Activated gamma-delta T cell treated with anti-CD3 and anti-CD28 coated beads, Interleukin-2, amount 50 U/mL, for 16 hours (primary cell): ENCODE data around the gene ZFPL1.
"Not testable (repeated sequence)": the region's sequence is repeated elsewhere in the genome, so short reads cannot be mapped to it uniquely, and the experiment has no call there.

Source experiments
- DNase-seq: peaks from one replicate; pipeline ENCODE4 v3.0.0-alpha.2; 2020; ENCODE audit warnings: low read depth

Gene ZFPL1

GRCh38 chr11:65115361-65116082 lies 31.5 kb downstream of the ZFPL1 start:
- DNase-seq = no peak

GRCh38 chr11:65116370-65117205 lies 32.6 kb downstream of the ZFPL1 start:
- DNase-seq = no peak

- DNase-seq = peak; percentile 100
Observed at GRCh38 chr11:65117206-65118096, 33.4 kb downstream of the ZFPL1 start, which contains the start of gene ZNHIT2. TSS of gene ZNHIT2 (minus strand) at chr11:65117701. CDS start at chr11:65117653, 48 bp downstream.

- DNase-seq = no peak
Observed at GRCh38 chr11:65118097-65118837, 34.2 kb downstream of the ZFPL1 start.

DNA sequence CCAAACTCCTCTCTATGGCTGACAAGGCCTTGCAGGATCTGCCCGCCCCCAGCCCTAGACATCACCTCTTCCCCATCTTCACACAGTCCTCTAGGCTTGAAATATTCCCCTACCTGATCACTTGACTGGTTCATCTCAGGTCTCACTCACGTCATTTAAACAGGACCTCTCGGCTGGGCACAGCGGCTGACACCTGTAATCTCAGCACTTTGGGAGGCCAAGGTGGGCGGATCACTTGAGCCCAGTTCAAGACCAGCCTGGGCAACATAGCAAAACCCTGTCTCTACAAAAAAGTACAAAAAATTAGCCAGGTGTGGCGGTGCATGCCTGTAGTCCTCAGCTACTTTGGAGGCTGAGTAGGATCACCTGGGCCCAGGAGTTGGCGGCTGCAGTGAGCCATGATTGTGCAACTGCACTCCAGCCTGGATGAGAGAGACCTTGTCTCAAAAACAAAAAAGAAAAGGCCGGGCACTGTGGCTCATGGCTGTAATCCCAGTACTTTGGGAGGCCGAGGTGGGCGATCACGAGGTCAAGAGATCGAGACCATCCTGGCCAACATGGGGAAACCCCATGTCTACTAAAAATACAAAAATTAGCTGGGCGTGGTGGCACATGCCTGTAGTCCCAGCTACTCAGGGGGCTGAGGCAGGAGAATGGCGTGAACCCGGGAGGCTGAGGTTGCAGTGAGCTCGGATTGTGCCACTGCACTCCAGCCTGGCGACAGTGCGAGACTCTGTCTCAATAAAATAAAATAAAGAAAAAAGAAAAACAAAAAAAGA lies 35.1 kb downstream of the ZFPL1 start:
- not testable (repeated sequence) for DNase-seq

- no peak for DNase-seq
Observed at GRCh38 chr11:65119670-65119995, 35.6 kb downstream of the ZFPL1 start.

DNA sequence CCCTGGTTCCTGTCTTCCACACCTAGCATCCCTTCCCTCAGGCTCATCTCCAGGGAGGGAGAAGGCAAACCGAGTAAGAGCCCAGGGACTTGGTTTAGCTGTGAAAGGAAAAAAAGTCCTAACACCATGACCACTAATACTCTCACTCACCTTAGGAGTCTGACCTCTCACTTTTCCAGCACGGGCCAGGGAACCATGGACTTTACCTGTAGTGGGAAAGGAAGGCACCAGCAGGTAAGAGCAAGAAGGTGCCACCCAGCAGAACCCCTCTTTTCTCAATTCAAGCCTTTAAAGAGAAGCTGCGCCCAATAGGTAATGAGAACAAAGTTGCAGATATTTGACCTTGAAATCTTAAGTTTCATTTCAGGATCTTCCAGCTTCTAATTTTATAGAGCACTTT lies 36.8 kb downstream of the ZFPL1 start:
- no peak for DNase-seq

DNA sequence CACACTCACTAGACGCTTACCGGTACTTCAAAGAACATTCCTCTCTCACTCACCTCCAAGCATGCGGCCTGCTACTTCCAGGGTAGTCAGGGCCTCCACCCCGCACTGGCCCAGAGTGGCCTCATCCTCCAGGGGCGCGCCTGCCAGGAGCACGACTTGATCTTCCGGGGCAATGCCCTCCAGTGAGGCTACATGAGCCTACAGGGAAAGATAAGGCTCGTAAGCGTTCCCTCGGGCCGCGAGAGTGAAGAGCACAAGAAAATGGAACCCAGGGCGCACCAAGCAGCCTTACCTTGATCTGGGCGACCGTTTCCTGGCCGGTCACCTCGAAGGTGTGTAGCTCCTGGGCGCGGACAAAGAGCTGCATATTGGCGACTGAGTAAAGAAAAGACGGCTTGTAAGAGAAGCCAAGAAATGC lies 37.4 kb downstream of the ZFPL1 start:
- DNase-seq = no peak

DNA sequence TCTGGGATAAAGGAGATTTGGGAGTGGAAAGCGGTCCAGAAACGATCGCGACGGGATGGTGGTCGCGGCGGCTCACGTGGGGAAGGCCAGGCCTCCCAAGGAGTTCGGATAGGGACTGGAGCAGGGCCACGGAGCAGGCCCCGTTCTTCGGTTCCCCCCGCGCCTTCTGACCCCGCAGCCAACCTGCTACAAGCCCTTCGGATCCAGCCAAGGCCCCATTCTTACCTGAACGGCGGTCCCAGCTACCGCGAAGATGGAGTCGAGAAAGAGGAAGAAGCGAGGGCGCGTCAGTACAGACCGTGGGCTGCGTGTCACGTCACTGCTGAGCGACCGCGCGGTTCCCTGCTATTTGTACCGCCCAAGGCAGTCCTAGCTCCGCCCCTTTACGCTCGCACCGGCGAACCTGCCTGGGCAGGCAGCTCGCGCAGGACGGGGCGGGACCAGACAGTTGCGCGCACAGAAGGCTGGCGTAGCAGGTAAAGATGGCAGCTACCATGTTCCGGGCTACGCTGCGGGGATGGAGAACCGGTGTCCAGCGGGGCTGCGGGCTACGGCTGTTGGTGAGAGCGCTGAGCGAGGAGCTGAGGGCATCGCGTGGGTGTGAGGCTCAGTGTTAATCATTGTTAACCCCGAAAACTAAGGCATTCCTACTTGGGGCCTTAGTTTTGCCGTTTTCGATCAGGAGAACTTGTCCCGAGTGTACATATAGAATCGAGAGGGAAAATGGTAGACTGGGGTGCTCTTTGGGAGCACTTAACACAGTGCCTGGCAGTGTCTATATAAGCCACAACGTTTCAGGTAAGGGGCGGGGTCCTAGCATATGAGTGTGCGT lies 38.1 kb downstream of the ZFPL1 start, which contains the start of the genes FAU and MRPL49:
TSS of gene FAU (minus strand) at position 270 of the 832 bp plus-strand sequence. CDS start 321 bp downstream, outside the sequence.
TSS of gene MRPL49 (plus strand) at position 457 of the 832 bp plus-strand sequence. CDS start at position 483, 26 bp downstream.
- DNase-seq = peak; percentile 97

- DNase-seq = no peak
Observed at GRCh38 chr11:65124480-65125196, 40.6 kb downstream of the ZFPL1 start.

DNA sequence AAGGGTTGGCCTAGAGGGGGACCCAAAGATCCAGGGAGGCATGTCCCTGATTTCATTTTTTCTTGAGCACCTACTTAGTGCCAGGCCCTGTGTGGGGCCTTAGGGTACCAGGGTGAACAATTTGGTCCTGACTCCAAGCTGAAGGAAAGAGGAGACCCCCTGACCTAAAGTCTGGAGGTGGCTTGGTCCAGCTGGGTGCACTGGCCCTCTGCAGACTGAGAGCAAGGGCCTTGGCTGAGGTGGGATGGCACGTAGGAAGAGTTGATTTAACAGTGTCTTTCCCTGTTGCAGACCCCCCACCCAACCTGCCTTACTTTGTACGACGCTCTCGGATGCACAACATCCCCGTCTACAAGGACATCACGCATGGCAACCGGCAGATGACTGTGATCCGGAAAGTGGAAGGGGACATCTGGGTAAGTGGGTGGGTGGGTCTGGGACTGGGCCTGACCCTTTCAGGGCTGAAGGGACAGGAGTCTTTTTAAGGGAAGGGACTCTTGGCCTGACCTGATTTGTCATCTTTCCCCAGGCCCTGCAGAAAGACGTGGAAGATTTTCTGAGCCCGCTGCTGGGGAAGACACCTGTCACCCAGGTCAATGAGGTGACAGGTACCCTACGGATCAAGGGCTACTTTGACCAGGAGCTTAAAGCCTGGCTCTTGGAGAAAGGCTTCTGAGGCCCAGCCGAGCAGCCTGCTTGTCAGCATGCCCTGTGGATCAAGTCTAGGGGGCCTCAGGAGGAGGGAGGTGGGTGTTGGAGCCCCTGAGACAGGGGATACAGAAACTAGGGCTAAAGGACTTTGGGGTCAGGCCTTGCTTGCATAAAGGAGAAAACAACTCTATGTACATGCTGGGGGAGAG lies 41.4 kb downstream of the ZFPL1 start:
- no peak for DNase-seq

DNA sequence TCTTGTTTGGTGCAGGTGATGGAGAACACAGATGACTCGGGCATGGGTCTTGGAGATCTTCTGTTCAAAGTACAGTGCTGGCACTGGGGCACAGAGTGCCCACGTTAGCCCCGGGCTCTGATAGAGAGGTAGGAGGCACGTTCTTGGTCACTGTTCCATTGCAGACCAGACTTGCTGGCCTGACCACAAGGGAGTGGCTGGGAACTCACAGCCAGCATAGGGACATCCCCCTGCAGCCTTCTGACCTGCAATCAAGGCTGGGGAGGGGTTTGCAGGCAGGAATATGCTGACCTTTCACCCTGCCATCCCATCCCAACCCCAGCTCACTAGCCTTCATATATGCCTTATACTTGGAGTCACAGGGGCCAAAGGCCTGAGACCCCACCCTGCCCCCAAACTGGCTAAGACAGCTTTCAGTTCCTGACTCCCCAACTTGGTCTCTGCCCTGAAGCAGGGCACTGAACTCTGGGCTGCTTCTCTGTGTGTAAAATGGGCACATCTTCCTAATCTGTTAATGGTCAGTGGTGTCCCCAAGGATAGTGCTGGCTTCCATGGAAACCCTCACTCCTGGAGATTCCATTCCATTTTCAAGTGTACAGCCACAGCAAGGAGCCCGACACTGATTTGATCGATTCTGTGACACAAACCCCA lies 42.7 kb downstream of the ZFPL1 start:
- no peak for DNase-seq

DNA sequence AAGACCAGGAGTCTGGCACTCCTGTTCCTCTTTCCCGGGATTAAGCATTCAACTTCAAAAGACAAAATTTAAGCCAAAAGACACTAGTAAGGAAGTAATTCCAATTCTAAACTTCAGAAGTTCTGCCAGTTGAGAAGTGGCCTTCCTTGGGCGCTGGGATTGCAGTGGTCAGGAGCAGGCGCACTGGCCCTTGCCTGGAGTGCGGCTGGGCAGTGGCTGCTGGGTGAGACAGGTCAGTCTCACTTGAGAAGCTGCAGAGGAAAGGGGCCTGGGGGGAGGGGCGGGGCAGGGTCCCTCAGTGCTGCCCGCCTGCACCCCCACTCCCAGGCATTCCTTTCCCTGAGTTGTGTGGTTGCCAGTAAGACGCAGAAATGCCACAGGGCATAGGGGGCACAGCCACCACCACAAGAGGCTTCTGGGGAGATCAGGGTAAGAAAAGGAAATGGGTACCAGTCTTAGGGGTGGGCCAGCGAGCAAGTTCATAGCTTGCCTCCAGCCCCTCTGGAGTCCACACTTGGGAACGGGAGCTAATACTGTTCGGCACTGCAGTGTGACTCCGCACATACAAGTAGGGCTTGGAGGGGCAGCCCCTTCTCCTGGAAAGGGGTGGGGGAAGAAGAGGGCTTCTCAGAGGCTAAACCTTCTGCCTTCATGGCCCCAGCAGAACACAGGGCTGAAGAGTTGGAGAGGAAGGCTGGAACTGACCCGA lies 43.6 kb downstream of the ZFPL1 start:
- no peak for DNase-seq

DNA sequence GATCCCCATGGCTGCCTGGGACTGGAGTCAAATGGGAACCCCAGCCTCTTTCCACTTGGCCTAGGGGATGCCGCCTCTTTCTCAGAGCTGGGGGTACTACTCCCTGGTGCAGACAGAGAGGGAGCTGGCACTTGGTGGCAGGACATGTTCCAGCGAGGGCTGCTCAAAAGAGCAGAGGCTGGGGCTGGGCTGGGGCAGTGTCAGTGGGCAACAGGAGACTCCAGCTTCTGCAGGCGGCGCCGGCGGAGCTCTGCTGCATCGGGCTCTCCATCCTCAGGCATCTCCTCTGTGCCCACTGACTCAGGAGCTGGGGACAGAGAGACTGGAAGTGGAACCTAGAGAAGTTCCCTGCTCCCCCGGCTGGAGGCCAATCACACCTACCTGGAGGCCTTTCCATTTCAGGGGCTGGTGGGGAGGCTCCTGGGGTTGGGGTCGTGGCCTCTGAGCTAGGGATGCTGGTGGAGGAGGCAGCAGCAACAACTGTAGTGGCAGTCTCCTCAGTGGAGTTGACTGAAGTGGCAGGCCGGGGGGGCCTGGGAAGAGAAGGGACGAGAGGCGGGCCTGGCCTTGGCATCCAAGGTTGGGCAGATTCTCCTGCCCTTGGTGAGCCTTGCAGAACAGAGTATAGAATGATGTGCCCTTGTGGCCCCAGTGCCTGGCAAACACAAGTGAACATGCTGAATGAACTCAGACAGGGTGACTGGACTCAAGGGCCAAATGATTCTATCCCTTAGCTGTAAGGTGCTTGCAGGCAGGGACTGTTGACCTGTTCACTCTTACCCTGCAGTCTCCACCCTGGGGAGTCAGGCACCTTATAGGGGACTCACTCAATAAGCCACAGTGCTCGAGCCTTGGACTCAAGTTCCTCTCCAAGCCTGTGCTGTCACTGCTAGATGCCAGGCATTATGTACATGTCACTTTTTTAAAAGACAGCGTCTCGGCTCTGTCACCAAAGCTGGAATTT lies 44.4 kb downstream of the ZFPL1 start:
- no peak for DNase-seq

DNA sequence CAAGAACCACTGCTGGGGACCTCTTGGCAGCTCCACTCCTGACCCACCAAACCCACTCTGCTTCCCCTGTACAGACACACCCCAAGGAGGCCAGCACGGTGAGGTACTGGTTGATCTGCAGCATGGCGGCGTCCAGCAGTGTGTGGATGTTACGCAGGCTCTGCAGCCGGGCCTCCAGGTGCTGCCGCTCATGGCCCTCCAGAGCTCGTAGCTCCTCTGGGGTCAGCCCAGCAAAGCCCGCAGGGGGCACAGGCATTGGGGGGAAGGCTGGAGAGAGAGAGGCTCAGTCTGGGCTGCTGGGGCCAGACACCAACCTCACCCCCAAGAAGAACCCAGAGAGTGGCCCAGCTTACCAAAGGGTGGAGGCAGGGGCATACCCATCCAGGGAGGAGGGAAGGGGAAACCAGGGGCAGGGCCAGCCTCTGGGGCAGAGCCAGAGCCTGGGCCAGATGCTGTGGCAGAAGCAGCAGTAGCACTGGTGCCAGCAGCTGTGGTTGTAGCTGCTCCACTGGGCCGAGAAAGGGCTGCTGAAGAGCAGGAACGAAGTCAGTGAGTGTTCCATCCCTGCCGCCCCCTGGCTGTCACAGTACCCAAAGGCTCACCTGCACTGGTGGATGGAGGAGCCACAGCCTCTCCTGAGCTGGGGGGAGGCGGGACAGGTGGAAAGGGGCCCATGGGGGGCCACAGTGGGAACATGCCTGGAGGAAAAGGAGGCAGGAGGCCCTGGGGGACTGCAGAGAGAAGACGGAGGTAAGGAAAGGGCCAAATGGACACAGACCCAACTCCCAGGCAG lies 45.8 kb downstream of the ZFPL1 start:
- DNase-seq = no peak
